Transverse colon (tissue), 4 donors: ENCODE data around the gene TCF7L2. TPM values are rescaled to one million over a fixed set of nuclear protein-coding genes. Genes with fewer than 3 reads are reported as not detected.
A peak's percentile ranks its signal among the peaks of the same experiment; 100 is the strongest.

ENCODE experiments used
- DNase-seq: peaks from one replicate; pipeline ENCODE4 v3.0.0-alpha.2; 2019
- H3K27ac ChIP-seq, 4 donors: fragments of 200-600 bp; sonication (generic); 2 replicates each; pipeline ENCODE4 v1.5.1; 2016 to 2018; ENCODE audit warnings: inconsistent platforms in 4 of 4
- H3K27me3 ChIP-seq: fragments of 200-600 bp; sonication (generic); 2 replicates; pipeline ENCODE4 v1.5.1; 2017; ENCODE audit warnings: inconsistent platforms
- H3K36me3 ChIP-seq, 4 donors: fragments of 200-600 bp; sonication (generic); 2 replicates each; pipeline ENCODE4 v1.5.1; 2017 to 2019; ENCODE audit warnings: inconsistent platforms in 4 of 4
- H3K4me1 ChIP-seq, 4 donors: fragments of 200-600 bp; sonication (generic); 2 replicates each; pipeline ENCODE4 v1.5.1; 2017 to 2020; ENCODE audit warnings: inconsistent platforms in 4 of 4
- H3K4me3 ChIP-seq, 4 donors: fragments of 200-600 bp; sonication (generic); 1 replicate in 1 of 4; 2 replicates in 3 of 4; pipeline versions ENCODE4 v1.5.1 to v1.6.1; 2017 to 2019; ENCODE audit warnings: inconsistent platforms in 4 of 4
- H3K9me3 ChIP-seq, 2 donors: fragments of 200-600 bp; sonication (generic); 2 replicates each; pipeline ENCODE4 v1.5.1; 2017 to 2019; ENCODE audit warnings: inconsistent platforms in 2 of 2
- CTCF ChIP-seq, 5 experiments: fragments of 200-600 bp in 3 of 5; fragments of 450-650 bp in 2 of 5; sonication (generic) in 3 of 5; IDR thresholded peaks; 1 replicate in 2 of 5; 2 replicates in 3 of 5; pipeline ENCODE4 v1.5.1; 2016 to 2017; ENCODE audit warnings: antibody characterized with exemption in 5 of 5, inconsistent platforms in 3 of 5, mild to moderate bottlenecking in 2 of 5, moderate library complexity in 1 of 5
- EP300 ChIP-seq: sonication (generic); formaldehyde crosslinking; IDR thresholded peaks from one replicate; pipeline ENCODE4 v1.6.1; 2017; ENCODE audit warnings: antibody characterized with exemption, low read depth
- POLR2A ChIP-seq: fragments of 450-650 bp; IDR thresholded peaks from one replicate; pipeline ENCODE4 v1.6.1; 2016; ENCODE audit warnings: antibody characterized with exemption, mild to moderate bottlenecking, moderate library complexity
- POLR2AphosphoS5 ChIP-seq, 3 donors: sonication (generic); formaldehyde crosslinking; IDR thresholded peaks; one replicate each; pipeline ENCODE4 v1.6.1; 2016; ENCODE audit warnings: antibody characterized with exemption in 3 of 3
- WGBS, 2 donors: methylation state at CpG; one replicate each; pipeline ENCODE4 v1.1.5; 2018; ENCODE audit warnings: low coverage in 1 of 2; 5-methylcytosine and 5-hydroxymethylcytosine counted together
- in situ Hi-C, 4 donors: fragments of 200-750 bp; cut with MboI; loops; one replicate each; pipeline versions ENCODE4 v1.15.0 to v1.15.1; 2017; ENCODE audit warnings: low sequenced_read_pairs in 3 of 4, low pct_ligation_motif_present in 1 of 4, low pct_unique_long_range_greater_than_20kb in 1 of 4
- intact Hi-C: fragments of 100-400 bp; cut with DNase I; formaldehyde crosslinking; loops from one replicate; pipeline ENCODE4 v1.15.1; 2023; ENCODE audit warnings: low total_unique reads
- total RNA-seq, 4 donors: library from RNA; depleted of rRNA; stranded (reverse); fragments of >200 nt; gene quantifications; one replicate each; pipeline ENCODE4 v1.1.0, GENCODE V29; 2016

The TCF7L2 gene
- total RNA-seq, 4 donors from 2014 or later: 84.6 to 249 (median 137) TPM

GRCh38 chr10:113057948-113058522 lies 108.0 kb downstream of the TCF7L2 start:
- H3K36me3 ChIP-seq: no peaks in the 10 kb centered on the region
- intact Hi-C loops: no loop called here
- H3K4me3 ChIP-seq: no peak overlapping the region
- H3K9me3 ChIP-seq: no peaks in the 10 kb centered on the region
- no peaks in the 10 kb centered on the region for H3K27me3 ChIP-seq
- TF ChIP-seq POLR2AphosphoS5 (IDR thresholded peaks at IDR 0.05): no peak
- peak in 1 of 5 experiments; percentile 22 for TF ChIP-seq CTCF (IDR thresholded peaks at IDR 0.05)
- DNase-seq: no peak
- peak overlapping the region; percentile 81 to 86 (median 84) for H3K27ac ChIP-seq
- in situ Hi-C loops: no loop called here
- peaks cover 42 to 69% (median 46%) of the 10 kb centered on the region in 4 donors for H3K4me1 ChIP-seq
- WGBS, 2 donors: 37 to 40% methylated on average over 2 to 6 of the region's 6 CpGs

GRCh38 chr10:113058523-113059370 lies 108.7 kb downstream of the TCF7L2 start:
- Histone ChIP-seq H3K4me1 (peaks cover 42 to 72% (median 44%) of the 10 kb centered on the region in 4 donors), H3K36me3 (no peaks in the 10 kb centered on the region), H3K4me3 (peak overlapping the region in 2 of 4 donors; percentile 1 to 18), H3K27ac (peak overlapping the region; percentile 81 to 86 (median 84)), H3K9me3 (no peaks in the 10 kb centered on the region), H3K27me3 (no peaks in the 10 kb centered on the region)
- in situ Hi-C loops (no loop called here), intact Hi-C loops (no loop called here)
- TF ChIP-seq POLR2AphosphoS5 (IDR thresholded peaks at IDR 0.05) (peak; percentile 25 to 74 (median 64)), POLR2A (no peak), CTCF (IDR thresholded peaks at IDR 0.05) (no peak)
- DNase-seq: peak; percentile 46
- 12 to 37% methylated on average over 5 to 19 of the region's 19 CpGs for WGBS, 2 donors

GRCh38 chr10:113059371-113059780 lies 109.3 kb downstream of the TCF7L2 start:
- Histone ChIP-seq H3K27ac (peak overlapping the region; percentile 81 to 86 (median 84)), H3K36me3 (no peaks in the 10 kb centered on the region), H3K9me3 (no peaks in the 10 kb centered on the region), H3K4me3 (peak overlapping the region in 2 of 4 donors; percentile 1 to 18), H3K4me1 (peaks cover 40 to 78% (median 44%) of the 10 kb centered on the region in 4 donors), H3K27me3 (no peaks in the 10 kb centered on the region)
- intact Hi-C loops: no loop called here
- 16 to 27% methylated on average over 8 of the region's 8 CpGs for WGBS, 2 donors
- in situ Hi-C loops: no loop called here
- peak in 1 of 3 donors; percentile 47 for TF ChIP-seq POLR2AphosphoS5 (IDR thresholded peaks at IDR 0.05)
- no peak for TF ChIP-seq CTCF (IDR thresholded peaks at IDR 0.05)
- no peak for DNase-seq

- H3K4me1 ChIP-seq: peaks cover 42 to 84% (median 48%) of the 10 kb centered on the region in 4 donors
- no peaks in the 10 kb centered on the region for H3K36me3 ChIP-seq
- intact Hi-C loops (loop anchor here (10.0 kb wide), 1 partner anchor 106 kb away; the partner anchor contains the start of gene TCF7L2), in situ Hi-C loops (no loop called here)
- peak; percentile 44 for DNase-seq
- WGBS, 2 donors: 11 to 35% methylated on average over 1 to 15 of the region's 15 CpGs
- peak overlapping the region in 2 of 4 donors; percentile 6 to 18 for H3K4me3 ChIP-seq
- no peaks in the 10 kb centered on the region for H3K27me3 ChIP-seq
- H3K27ac ChIP-seq: peak overlapping the region; percentile 81 to 86 (median 84)
- H3K9me3 ChIP-seq: no peaks in the 10 kb centered on the region
- peak in 1 of 3 donors; percentile 5 for TF ChIP-seq POLR2AphosphoS5 (IDR thresholded peaks at IDR 0.05)
- no peak for TF ChIP-seq POLR2A
- no peak for TF ChIP-seq EP300
These were observed 110.4 kb downstream of the TCF7L2 start for GRCh38 chr10:113060201-113061053.
